Prostate gland (tissue), 2 donors: Measurements from ENCODE around the gene YIPF7.

Experiments
- POLR2AphosphoS5 ChIP-seq: sonication (generic); formaldehyde crosslinking; IDR thresholded peaks from one replicate; pipeline ENCODE4 v1.6.1; 2017; ENCODE audit warnings: antibody characterized with exemption
- TF ChIP-seq, protein P1 (sequence below), 4 experiments: fragments of 200-600 bp in 2 of 4; fragments of 450-650 bp in 2 of 4; sonication (generic) in 2 of 4; IDR thresholded peaks; 1 replicate in 3 of 4; 2 replicates in 1 of 4; pipeline ENCODE4 v1.5.1; 2016 to 2019; ENCODE audit warnings: antibody characterized with exemption in 4 of 4, mild to moderate bottlenecking in 2 of 4, moderate library complexity in 2 of 4

DNA sequence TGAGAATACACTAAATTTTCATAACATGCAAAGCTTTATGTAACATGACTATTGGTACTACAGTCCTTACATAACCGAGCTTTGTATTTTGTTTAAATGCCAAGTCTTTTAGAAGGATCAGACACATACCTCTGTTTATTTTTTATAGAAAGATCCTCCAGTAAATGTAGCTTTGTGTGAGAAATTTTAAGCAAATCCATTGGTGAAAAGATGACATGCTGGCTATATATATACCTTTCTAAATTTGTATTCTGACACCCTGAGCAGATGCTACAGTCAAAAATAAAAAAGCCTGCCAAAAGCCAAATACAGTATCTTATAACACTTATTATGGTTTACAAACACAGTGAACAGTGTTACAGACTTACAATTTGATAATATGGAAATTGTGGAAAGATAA lies at the start of gene YIPF7:
- no peak for TF ChIP-seq POLR2AphosphoS5
- TF ChIP-seq, protein P1, sequence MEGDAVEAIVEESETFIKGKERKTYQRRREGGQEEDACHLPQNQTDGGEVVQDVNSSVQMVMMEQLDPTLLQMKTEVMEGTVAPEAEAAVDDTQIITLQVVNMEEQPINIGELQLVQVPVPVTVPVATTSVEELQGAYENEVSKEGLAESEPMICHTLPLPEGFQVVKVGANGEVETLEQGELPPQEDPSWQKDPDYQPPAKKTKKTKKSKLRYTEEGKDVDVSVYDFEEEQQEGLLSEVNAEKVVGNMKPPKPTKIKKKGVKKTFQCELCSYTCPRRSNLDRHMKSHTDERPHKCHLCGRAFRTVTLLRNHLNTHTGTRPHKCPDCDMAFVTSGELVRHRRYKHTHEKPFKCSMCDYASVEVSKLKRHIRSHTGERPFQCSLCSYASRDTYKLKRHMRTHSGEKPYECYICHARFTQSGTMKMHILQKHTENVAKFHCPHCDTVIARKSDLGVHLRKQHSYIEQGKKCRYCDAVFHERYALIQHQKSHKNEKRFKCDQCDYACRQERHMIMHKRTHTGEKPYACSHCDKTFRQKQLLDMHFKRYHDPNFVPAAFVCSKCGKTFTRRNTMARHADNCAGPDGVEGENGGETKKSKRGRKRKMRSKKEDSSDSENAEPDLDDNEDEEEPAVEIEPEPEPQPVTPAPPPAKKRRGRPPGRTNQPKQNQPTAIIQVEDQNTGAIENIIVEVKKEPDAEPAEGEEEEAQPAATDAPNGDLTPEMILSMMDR (IDR thresholded peaks at IDR 0.05): no peak
